ENCODE measurements around the gene JPH3.

GRCh38 chr16:87704754-87705353 lies 102.5 kb downstream of the JPH3 start:
- TF ChIP-seq GATA2 (IDR thresholded peaks at IDR 0.05; ENCODE audit: low read depth, low read length) (no peak), GATA3 (IDR thresholded peaks at IDR 0.05; ENCODE audit: low read depth, low read length) (no peak)

Data from SH-SY5Y (cell line).